HG03095 (cell line): ENCODE results near the gene ERC2.

Experiments used
- ATAC-seq: cut with Tn5 transposase; IDR thresholded peaks from one replicate; pipeline ENCODE4 v1.9.1; 2021; ENCODE audit warnings: moderate library complexity; ENCODE audit not compliant: unreplicated experiment

The ERC2 gene

GRCh38 chr3:55725681-55726500 is 742.4 kb downstream of the ERC2 start:
- no peak for ATAC-seq

- peak; percentile 61 for ATAC-seq
Measured at GRCh38 chr3:55724821-55725220, 743.4 kb downstream of the ERC2 start.

GRCh38 chr3:55724407-55724784 is 743.9 kb downstream of the ERC2 start:
- ATAC-seq, result no peak

- ATAC-seq, result no peak
Measured at GRCh38 chr3:55723653-55724406, 744.4 kb downstream of the ERC2 start.

- no peak for ATAC-seq
Measured at GRCh38 chr3:55721716-55722484, 746.4 kb downstream of the ERC2 start.

- no peak for ATAC-seq
Measured at GRCh38 chr3:55720614-55721013, 747.7 kb downstream of the ERC2 start.

GRCh38 chr3:55719508-55719907 is 748.8 kb downstream of the ERC2 start:
- ATAC-seq, result no peak

GRCh38 chr3:55719006-55719405 is 749.3 kb downstream of the ERC2 start:
- no peak for ATAC-seq

- ATAC-seq, result no peak
Measured at GRCh38 chr3:55718521-55718921, 749.7 kb downstream of the ERC2 start.

- ATAC-seq, result no peak
Measured at GRCh38 chr3:55718074-55718473, 750.2 kb downstream of the ERC2 start.

GRCh38 chr3:55717481-55717880 is 750.8 kb downstream of the ERC2 start:
- ATAC-seq, result no peak

- no peak for ATAC-seq
Measured at GRCh38 chr3:55716611-55717225, 751.5 kb downstream of the ERC2 start.

GRCh38 chr3:55716044-55716443 is 752.2 kb downstream of the ERC2 start:
- no peak for ATAC-seq

GRCh38 chr3:55714057-55714456 is 754.2 kb downstream of the ERC2 start:
- no peak for ATAC-seq

- ATAC-seq, result no peak
Measured at GRCh38 chr3:55711646-55712045, 756.6 kb downstream of the ERC2 start.

GRCh38 chr3:55709411-55710012 is 758.8 kb downstream of the ERC2 start:
- no peak for ATAC-seq

GRCh38 chr3:55708921-55709320 is 759.3 kb downstream of the ERC2 start:
- ATAC-seq, result no peak

- no peak for ATAC-seq
Measured at GRCh38 chr3:55708242-55708641, 760.0 kb downstream of the ERC2 start.

- ATAC-seq, result no peak
Measured at GRCh38 chr3:55704521-55704920, 763.7 kb downstream of the ERC2 start.

- ATAC-seq, result no peak
Measured at GRCh38 chr3:55702822-55703221, 765.4 kb downstream of the ERC2 start.

- ATAC-seq, result no peak
Measured at GRCh38 chr3:55701997-55702396, 766.3 kb downstream of the ERC2 start.
